Esophagus muscularis mucosa (tissue), 4 donors: ENCODE results near the gene CCDC150.

Source experiments
- CTCF ChIP-seq, 3 experiments: fragments of 200-600 bp in 2 of 3; fragments of 450-650 bp in 1 of 3; sonication (generic) in 2 of 3; IDR thresholded peaks; one replicate each; pipeline ENCODE4 v1.5.1; 2017 to 2019; ENCODE audit warnings: antibody characterized with exemption in 3 of 3, mild to moderate bottlenecking in 2 of 3, moderate library complexity in 1 of 3
- EP300 ChIP-seq: sonication (generic); formaldehyde crosslinking; IDR thresholded peaks from one replicate; pipeline ENCODE4 v1.6.1; 2017; ENCODE audit warnings: antibody characterized with exemption
- POLR2A ChIP-seq: fragments of 450-650 bp; IDR thresholded peaks from one replicate; pipeline ENCODE4 v1.6.1; 2017; ENCODE audit warnings: antibody characterized with exemption, moderate library complexity, mild to moderate bottlenecking, low read depth
- POLR2AphosphoS5 ChIP-seq, 2 donors: sonication (generic); formaldehyde crosslinking; IDR thresholded peaks; one replicate each; pipeline ENCODE4 v1.6.1; 2017; ENCODE audit warnings: antibody characterized with exemption in 2 of 2

- no peak for TF ChIP-seq CTCF (IDR thresholded peaks at IDR 0.05)
- no peak for TF ChIP-seq EP300
- no peak for TF ChIP-seq POLR2AphosphoS5 (IDR thresholded peaks at IDR 0.05)
- no peak for TF ChIP-seq POLR2A
Measured at GRCh38 chr2:196681510-196681909, 42.0 kb downstream of the CCDC150 start.
